ENCODE data around the gene LIN7A. TPM values are rescaled to one million over a fixed set of nuclear protein-coding genes. Genes with fewer than 3 reads are reported as not detected.
A peak's percentile ranks its signal among the peaks of the same experiment; 100 is the strongest.

Gene LIN7A
- total RNA-seq, 1 experiment from 2014 or later = 10.0 TPM

- Histone ChIP-seq H3K4me3 (ENCODE audit: low read depth, low read length, poor library complexity, severe bottlenecking) (peak overlapping the region; percentile 71), H3K36me3 (ENCODE audit: insufficient read depth, low read length, poor library complexity, severe bottlenecking) (no peaks in the 10 kb centered on the region), H3K4me1 (ENCODE audit: insufficient read depth, low read length, poor library complexity, severe bottlenecking) (peaks cover 2% of the 10 kb centered on the region), H3K27me3 (replicated peaks; ENCODE audit: insufficient read depth, low read depth, low read length, poor library complexity) (no peaks in the 10 kb centered on the region), H3K27ac (ENCODE audit: low read depth, low read length, poor library complexity, severe bottlenecking) (no peak overlapping the region), H3K9me3 (ENCODE audit: low read depth, low read length, poor library complexity, severe bottlenecking) (no peaks in the 10 kb centered on the region)
- DNase-seq (ENCODE audit: low spot score) = no peak
- CTCF ChIA-PET = no interaction called here
- TF ChIP-seq EZH2 (IDR thresholded peaks at IDR 0.05; ENCODE audit: borderline replicate concordance, low read depth, low read length, poor library complexity, severe bottlenecking) (no peak), CTCF (conservative IDR thresholded peaks at IDR 0.05; ENCODE audit: low read depth, low read length) (no peak)
- intact Hi-C loops (cut with micrococcal nuclease; ENCODE audit: unreplicated experiment) = loop anchor here (5.0 to 10.0 kb wide), 3 partner anchors 81 to 744 kb away; no protein-coding TSS in a partner anchor
- BruUV-seq (replicated peaks) = no TSS peak
- POLR2A ChIA-PET (ENCODE audit: low non-redundant PET) = no interaction called here
Observed at GRCh38 chr12:80938397-80938796, 663 bp upstream of the LIN7A start.

GRCh38 chr12:80936642-80937390 lies 918 bp downstream of the LIN7A start:
- no peaks in the 10 kb centered on the region for H3K36me3 ChIP-seq (ENCODE audit: insufficient read depth, low read length, poor library complexity, severe bottlenecking)
- BruUV-seq (replicated peaks) = no TSS peak
- intact Hi-C loops (cut with micrococcal nuclease; ENCODE audit: unreplicated experiment) = loop anchor here (5.0 to 10.0 kb wide), 3 partner anchors 80 to 742 kb away; no protein-coding TSS in a partner anchor
- no peaks in the 10 kb centered on the region for H3K27me3 ChIP-seq (replicated peaks; ENCODE audit: insufficient read depth, low read depth, low read length, poor library complexity)
- peak; percentile 64 for DNase-seq (ENCODE audit: low spot score)
- H3K27ac ChIP-seq (ENCODE audit: low read depth, low read length, poor library complexity, severe bottlenecking) = peak overlapping the region; percentile 87
- peak overlapping the region; percentile 71 for H3K4me3 ChIP-seq (ENCODE audit: low read depth, low read length, poor library complexity, severe bottlenecking)
- H3K9me3 ChIP-seq (ENCODE audit: low read depth, low read length, poor library complexity, severe bottlenecking) = no peaks in the 10 kb centered on the region
- TF ChIP-seq EZH2 (IDR thresholded peaks at IDR 0.05; ENCODE audit: borderline replicate concordance, low read depth, low read length, poor library complexity, severe bottlenecking) (no peak), CTCF (conservative IDR thresholded peaks at IDR 0.05; ENCODE audit: low read depth, low read length) (no peak)
- ChIA-PET POLR2A (ENCODE audit: low non-redundant PET) (no interaction called here), CTCF (interaction anchor here (0.6 kb wide), 1 partner anchor 192 kb away, joined by 4 read pairs; no protein-coding TSS in a partner anchor)
- H3K4me1 ChIP-seq (ENCODE audit: insufficient read depth, low read length, poor library complexity, severe bottlenecking) = peaks cover 15% of the 10 kb centered on the region

- H3K27me3 ChIP-seq (replicated peaks; ENCODE audit: insufficient read depth, low read depth, low read length, poor library complexity) = no peaks in the 10 kb centered on the region
Observed at GRCh38 chr12:80936353-80936641, 1.4 kb downstream of the LIN7A start.

More at GRCh38 chr12:80936353-80936641, 1.4 kb downstream of the LIN7A start:
- ChIA-PET CTCF (no interaction called here), POLR2A (ENCODE audit: low non-redundant PET) (no interaction called here)
- TF ChIP-seq EZH2 (IDR thresholded peaks at IDR 0.05; ENCODE audit: borderline replicate concordance, low read depth, low read length, poor library complexity, severe bottlenecking) (no peak), CTCF (conservative IDR thresholded peaks at IDR 0.05; ENCODE audit: low read depth, low read length) (no peak)
- Histone ChIP-seq H3K27ac (ENCODE audit: low read depth, low read length, poor library complexity, severe bottlenecking) (peak overlapping the region; percentile 87), H3K36me3 (ENCODE audit: insufficient read depth, low read length, poor library complexity, severe bottlenecking) (no peaks in the 10 kb centered on the region), H3K4me3 (ENCODE audit: low read depth, low read length, poor library complexity, severe bottlenecking) (peak overlapping the region; percentile 71), H3K9me3 (ENCODE audit: low read depth, low read length, poor library complexity, severe bottlenecking) (no peaks in the 10 kb centered on the region), H3K4me1 (ENCODE audit: insufficient read depth, low read length, poor library complexity, severe bottlenecking) (peaks cover 15% of the 10 kb centered on the region)
- peak; percentile 51 for DNase-seq (ENCODE audit: low spot score)
- intact Hi-C loops (cut with micrococcal nuclease; ENCODE audit: unreplicated experiment) = loop anchor here (5.0 to 10.0 kb wide), 3 partner anchors 79 to 741 kb away; no protein-coding TSS in a partner anchor
- no TSS peak for BruUV-seq (replicated peaks)
